Stimulated activated CD4-positive, alpha-beta T cell treated with anti-CD3 and anti-CD28 coated beads, Interleukin-1b, Interleukin-23, amount 100 ng/mL, for 1 hour (primary cell): ENCODE data around the gene ZNF771.
"Not testable (repeated sequence)": the region's sequence is repeated elsewhere in the genome, so short reads cannot be mapped to it uniquely, and the experiment has no call there.

Experiments
- DNase-seq, 2 donors: peaks; one replicate each; pipeline ENCODE4 v3.0.0-alpha.2; 2020; ENCODE audit warnings: low read depth in 2 of 2

ZNF771 gene

DNA sequence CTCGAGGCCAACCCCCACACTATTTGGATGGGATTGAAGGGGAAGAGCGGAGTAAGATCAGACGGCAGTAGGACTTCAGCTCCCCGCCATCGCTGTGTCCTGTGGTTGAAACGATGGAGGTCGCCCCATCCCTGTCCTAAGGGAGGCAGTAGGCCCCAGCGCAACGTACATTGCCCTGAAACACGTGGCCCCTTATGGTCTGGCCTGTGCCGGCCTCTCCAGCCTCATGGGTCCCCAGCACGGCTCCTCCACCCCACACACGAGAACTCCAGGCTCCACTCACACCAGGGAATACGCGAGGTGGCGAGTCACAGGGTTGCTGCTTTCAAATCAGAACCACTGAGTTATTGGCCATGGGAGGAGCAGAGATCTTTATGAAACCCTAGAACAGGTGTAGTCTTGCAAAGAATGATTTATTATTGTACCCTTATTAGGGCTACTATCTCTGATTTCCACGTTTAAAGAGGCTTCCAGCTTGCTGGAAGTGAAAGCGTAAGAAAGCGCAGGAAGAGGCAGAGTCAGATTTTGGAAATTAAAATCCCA lies 23.1 kb downstream of the ZNF771 start:
- DNase-seq = no peak

DNA sequence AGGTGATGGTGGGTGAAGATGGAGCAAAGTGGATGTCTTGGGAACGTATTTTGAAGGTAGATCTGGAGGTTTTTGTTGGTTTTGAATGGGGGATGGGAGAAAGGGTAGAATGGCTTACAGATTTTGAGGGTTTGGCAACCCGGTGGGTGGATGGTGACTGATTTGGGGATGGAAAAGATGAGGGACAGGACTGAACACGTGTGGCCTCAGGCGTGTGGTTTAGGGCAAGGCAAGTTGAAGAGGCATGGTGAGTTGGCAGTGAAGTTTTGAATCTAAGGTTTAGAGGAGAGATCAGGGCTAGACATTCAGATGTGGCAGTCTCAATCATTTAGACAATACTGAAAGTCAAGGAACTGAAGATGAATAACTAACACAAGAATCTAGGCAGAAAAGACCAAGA lies 27.4 kb downstream of the ZNF771 start:
- DNase-seq = no peak

DNA sequence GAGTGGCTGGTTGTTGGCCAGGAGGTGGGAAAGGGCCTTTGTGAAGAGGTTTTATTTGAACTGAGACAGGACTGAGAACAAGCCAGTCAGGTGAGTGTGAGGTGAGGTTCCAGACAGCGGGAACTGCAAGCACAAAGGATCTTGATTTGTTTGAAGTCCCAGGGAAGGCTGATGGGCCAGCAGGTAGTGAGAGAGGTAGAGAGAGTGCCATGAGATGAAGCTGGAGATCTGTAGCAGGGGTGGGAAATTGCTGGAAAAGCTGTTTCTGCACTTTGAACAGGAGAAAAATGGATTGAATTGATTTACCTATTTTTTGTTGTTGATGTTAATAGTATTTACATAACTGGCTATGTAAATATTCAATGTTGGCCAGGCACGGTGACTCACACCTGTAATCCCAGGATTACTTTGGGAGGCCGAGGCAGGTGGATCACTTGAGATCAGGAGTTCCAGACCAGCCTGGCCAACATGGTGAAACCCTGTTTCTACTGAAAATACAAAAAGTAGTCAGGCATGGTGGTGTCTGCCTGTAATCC lies 30.2 kb downstream of the ZNF771 start:
- no peak for DNase-seq

DNA sequence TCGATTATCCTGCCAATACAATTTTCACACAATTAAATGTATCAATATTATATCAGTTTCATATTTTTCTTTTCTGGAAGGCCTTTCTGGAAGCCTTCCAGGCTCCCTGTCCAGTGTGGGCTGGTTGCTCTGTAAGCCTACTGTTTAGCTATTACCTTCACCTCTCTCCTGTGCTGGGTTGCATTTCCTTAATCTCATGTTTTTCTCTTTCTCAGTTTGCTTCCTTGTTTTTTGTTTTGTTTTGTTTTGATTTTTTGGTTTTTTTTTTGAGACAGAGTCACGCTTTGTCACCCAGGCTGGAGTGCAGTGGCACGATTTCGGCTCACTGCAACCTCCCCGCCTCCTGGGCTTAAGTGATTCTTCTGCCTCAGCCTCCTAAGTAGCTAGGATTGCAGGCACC lies 31.4 kb downstream of the ZNF771 start:
- DNase-seq = no peak

DNA sequence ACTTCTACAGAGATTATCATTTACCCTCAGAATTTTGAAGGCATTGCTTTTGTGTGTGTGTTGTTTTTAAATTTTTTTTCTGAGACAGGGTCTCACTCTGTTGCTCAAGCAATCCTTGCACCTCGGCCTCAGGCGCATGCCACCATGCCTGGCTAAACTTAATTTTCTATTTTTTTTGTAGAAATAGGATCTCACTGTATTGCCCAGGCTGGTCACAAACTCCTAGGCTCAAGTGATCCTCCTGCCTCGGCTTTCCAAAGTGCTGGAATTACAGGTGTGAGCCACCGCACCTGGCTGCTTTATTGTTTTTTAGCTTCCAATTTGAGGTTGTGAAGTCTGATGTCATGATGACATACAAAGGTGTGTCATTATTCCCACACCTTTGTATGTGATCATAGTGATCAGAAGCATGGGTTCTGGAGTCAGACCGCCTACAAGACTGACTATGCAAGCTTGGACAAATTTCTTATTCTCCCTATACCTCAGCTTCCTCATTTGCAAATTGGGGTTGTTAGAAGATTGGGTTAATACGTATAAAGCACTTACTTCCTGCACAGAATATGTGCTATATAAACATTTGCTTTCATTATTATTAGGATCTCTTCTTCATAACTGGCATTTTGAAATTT lies 32.4 kb downstream of the ZNF771 start:
- no peak for DNase-seq

DNA sequence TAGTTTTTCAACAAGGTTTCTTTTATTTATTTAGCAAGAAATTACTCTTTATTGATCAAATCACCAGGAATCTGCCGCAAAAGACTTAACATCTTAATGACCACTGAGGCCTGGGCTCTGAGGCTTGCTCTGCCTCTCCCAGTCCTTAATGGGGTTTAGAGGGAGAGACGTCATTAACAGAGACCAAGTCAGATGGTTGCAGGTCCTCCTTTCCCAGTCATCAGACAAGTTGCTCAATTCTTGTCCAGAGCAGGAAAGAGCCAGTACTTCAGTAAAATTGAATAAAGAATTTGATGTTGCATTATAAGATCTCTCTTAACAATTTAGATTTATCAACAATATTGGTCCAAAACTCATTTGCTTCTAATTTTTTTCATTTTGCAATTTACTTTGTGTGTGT lies 36.2 kb downstream of the ZNF771 start:
- no peak for DNase-seq

DNA sequence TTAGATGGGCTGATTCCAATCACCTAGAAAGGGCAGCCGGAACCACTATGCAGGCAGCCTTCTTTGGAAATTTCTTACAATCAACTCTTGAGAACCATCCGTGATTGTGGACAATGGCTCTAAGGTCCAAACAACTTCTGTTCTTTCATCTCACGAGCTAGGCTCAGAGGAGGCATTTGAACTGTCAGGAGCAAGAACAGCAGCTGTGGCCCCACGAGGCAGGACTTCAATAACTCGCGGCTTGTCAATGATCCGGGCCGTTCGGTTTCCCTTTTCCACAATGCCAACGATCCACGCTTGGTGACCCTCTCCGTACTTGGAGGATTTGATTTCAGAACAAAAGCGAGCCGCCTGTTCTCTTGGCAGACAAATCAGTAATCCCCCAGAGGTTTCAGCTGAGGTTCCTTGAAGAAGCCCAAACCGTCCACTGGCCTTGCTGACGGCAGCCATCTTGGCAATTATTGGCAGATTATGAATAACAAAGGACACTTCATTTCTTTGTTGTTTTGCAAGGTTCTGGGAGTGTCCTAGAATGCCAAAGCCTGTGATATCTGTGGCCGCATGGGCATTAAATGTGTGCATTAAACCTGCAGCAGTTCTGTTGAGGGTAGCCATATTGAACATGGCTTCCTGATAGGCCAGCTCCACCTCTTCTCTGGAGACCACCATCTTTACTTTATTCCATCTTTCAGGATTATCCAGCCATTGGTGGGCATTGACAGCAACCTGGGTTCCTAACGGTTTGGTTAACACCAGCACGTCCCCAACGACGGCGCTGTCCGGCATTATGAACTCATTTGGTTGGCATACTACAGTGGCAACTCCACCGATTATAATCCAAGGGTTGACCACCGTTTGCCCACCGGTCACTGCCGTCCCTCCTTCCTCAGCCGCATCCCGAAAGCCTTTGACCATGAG lies 37.1 kb downstream of the ZNF771 start:
- DNase-seq = no peak

DNA sequence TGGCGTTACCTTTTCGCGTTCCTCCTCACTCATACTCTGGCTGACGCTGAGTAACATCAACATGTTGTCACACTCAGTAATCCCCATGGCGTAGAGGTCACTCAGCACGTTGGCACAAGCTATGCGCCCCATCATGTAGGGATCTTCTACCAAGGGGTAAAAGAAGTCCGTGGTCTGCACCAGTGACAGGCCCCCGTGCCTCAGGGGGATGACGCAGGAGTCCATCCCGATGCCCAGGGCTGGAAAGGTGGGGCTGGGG lies 37.7 kb downstream of the ZNF771 start:
- DNase-seq = no peak

DNA sequence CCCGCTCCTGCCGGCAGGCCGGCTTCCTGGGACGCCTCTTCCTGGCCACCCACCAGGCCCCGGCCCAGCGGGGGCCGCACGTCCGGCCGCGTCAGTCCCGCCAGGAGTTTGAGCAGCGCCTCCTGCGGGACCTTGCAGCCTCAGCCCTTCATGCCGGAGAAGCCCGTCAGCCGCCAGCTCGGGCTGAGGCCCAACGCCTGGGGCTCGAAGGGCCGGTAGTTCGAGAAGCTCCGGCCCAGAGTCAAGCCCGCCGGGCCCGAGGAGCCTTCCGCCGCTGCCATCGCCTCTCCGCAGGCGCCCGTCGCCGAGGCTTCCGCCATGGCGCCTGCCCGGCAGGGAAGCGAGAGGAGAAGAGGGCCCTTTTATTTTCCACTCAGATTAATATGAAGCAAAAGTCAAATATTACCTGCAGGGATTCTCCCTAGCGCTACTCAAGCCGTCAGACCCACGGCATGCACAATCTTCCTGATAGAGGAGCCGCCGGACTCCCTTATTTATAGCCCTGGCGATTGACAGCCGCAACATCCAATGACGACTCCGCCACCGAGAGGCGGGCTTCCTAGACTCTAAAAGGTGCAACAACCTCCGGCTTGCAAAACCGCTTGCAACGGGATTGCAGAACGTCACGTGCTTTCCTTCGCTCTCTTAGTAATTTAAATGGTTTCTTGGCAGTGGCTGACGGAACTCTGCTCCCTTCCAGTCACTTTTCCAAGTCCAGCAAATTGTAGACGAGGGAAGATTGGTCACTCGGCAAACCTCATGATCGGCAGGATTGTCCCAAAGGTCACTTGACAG lies 38.2 kb downstream of the ZNF771 start, which contains the start of gene SEPHS2:
TSS of gene SEPHS2 (minus strand) at position 467 of the 795 bp plus-strand sequence. CDS start at position 320, 147 bp downstream.
- peak; percentile 85 to 92 for DNase-seq

DNA sequence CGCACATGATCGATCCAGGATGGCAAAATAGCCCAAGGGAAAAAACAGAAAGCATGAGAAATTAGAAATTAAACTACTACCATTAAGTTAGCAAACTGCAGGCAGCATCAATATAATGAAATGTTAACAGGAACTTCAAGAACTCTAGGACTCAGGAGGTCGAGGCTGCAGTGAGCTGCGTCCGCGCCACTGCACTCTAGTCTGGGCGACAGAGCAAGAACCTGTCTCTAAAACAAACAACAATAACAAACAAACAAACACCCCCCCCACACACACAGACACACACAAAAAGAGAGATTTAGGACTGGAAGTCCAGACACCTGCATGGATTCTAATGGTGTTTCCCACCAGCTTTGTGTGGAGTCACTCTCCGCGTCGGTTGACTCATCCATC lies 38.8 kb downstream of the ZNF771 start:
- DNase-seq = no peak

DNA sequence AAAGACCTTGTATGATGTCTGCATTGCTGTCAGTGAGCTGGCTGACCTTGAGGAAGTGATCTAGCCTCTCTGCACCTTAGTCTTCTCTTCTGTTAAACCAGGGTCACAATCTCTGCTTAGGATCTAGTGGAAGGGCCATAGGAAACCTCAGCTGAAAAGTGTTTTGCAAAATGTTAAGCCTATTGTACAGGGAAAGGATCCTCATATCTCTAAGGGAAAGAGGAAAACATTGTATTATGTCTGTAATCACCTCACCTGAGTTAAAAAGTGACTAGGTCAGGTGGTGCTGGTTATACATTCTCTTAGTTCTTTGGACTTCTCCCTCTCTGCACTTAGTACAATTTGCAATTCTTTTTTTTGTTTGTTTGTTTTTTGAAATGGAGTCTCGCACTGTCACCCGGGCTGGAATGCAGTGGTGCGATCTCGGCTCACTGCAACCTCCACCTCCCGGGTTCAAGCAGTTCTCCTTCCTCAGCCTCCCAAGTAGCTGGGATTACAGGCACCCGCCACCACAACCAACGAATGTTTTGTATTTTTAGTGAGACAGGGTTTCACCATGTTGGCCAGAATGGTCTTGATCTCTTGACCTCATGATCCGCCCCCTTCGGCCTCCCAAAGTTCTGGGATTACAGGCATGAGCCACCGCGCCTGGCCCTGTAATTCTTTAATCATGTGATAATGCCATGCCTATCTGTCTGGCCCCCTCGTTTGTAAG lies 40.3 kb downstream of the ZNF771 start:
- no peak for DNase-seq

DNA sequence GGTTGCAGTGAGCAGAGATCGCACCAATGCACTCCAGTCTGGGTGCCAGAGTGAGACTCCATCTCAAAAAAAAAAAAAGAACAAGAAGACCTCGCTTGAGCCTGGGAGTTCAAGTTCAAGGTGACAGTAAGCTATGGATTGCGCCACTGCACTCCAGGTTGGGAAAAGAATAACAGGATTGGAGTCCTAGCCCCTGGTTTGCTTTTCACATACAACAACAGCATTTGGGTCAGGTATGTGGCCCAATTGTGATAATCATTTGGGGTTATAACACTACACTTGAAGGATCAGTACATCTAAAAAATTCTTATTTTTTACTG lies 41.7 kb downstream of the ZNF771 start:
- no peak for DNase-seq

DNA sequence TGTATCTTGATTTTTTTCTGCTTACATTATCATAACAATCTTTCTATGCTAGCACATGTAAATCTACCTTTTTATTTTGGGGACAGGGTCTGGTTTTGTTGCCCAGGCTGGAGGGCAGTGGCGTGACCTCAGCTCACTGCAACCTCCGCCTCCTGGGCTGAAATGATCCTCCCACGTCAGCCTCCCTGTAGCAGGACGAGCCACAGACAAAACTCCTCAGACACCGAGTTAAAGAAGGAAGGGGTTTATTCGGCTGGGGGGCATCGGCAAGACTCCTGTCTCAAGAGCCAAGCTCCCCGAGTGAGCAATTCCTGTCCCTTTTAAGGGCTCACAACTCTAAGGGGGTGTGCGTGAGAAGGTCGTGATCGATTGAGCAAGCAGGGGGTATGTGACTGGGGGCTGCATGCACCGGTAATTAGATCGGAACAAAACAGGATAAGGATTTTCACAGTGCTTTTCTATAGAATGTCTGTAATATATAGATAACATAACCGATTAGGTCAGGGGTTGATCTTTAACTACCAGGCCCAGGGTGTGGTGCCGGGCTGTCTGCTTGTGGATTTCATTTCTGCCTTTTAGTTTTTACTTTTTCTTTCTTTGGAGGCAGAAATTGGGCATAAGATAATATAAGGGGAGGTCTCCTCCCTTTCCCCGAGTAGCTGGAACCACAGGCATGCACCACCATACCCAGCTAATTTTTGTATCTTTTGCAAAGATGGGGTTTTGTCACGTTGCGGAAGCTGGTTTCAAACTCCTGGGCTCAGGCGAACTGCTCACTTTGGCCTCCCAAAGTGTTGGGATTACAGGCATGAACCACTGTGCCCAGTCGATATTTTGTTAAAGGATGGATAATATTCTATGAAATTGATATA lies 45.5 kb downstream of the ZNF771 start:
- not testable (repeated sequence) for DNase-seq

DNA sequence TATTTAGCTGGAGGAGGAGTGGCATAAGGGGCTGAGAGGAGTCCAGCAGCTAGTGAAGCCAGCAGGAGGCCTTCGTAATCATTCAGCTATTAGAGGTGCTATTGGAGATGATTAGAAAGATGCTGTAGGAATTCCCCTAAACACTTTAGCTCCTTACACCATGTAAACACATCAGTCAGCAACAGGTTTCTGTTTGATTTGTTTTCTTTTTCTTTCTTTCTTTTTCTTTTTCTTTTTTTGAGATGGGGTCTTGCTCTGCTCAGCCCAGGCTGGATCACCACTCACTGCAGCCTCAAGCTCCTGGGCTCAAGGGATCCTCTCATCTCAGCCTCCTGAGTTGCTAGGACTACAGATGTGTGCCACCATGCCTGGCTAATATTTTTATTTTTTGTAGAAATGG lies 48.9 kb downstream of the ZNF771 start:
- no peak for DNase-seq

DNA sequence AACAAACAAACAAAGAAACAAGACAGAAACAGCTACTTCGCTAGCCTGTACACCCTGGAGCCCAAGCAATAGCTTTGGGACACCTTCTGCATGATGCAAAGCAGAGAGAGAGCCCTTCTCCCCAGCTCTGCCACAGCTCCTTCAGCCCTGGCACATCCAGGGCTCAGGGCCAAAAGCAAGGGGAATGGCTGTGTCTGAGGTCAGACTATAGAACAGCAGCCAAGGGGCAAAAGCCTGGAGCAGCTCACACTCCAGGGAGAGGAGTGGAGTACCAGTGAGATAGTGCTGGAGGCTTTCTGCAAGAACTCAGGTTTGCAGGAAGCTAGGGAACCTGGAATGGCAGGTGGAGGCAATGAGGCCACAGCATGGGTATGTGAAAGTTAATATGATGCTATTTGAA lies 49.9 kb downstream of the ZNF771 start:
- no peak for DNase-seq

DNA sequence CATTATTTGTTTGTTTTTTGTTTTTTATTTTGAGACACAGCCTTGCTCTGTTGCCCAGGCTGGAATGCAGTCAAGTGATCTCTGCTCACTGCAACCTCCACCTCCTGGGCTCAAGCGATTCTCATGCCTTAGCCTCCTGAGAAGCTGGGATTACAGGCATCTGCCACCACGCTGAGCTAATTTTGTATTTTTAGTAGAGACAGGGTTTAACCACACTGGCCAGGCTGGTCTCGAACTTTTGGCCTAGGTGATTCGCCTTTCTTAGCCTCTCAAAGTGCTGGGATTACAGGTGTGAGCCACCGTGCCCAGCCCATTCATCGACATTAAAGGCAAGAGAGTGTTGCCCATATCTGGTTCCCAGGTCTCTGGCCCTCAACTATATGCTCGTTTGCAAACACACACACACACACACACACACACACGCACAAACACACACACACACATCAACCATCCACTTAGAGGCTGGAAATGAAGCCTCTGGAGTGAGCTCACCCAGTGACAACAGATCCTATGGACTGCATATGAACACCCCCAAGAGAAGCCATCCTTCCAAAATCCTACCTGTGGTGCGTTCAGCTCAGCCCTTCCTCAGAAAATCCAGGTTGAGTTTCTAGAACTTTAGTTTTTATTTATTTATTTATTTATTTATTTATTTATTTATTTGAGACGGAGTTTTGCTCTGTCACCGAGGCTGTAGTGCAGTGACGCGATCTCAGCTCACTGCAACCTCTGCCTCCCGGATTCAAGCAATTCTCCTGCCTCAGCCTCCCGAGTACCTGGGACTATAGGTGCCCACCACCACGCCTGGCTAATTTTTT lies 50.5 kb downstream of the ZNF771 start:
- no peak for DNase-seq

DNA sequence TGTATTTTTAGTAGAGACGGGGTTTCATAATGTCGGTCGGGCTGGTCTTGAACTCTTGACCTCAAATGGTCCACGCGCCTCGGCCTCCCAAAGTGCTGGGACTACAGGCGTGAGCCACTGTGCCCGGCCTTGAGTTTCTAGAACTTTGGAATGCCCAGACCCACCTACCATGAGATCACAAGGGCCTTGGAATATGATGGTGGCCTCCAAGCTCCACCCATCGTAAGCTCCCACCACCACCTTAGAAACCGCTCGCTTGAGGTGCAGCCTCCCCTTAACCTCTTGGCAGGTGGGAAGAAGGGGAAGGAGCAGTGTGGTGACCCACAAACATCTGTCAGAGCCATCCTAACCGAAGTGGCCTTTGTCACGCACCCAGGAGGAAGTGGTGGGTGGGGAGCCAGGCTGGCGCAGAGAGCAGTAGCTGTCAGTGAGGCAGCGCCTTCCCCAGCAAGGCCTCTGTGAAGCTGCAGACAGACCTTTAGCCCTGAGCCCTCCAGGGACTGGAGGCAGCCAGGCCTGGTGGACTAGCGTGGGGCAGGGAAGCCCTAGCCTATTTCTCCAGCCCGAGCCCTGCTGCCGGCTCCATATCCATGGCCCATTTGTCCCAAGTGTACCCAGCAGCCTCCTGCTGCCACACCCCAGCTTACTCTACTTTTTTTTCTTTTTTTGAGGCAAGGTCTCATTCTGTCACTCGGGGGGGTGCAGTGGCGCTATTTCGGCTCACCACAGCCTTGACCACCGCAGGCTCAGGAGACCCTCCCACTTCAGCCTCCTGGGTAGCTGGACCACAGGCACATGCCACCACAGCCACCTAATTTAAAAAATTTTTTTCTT lies 51.4 kb downstream of the ZNF771 start:
- peak; percentile 49 to 58 for DNase-seq

DNA sequence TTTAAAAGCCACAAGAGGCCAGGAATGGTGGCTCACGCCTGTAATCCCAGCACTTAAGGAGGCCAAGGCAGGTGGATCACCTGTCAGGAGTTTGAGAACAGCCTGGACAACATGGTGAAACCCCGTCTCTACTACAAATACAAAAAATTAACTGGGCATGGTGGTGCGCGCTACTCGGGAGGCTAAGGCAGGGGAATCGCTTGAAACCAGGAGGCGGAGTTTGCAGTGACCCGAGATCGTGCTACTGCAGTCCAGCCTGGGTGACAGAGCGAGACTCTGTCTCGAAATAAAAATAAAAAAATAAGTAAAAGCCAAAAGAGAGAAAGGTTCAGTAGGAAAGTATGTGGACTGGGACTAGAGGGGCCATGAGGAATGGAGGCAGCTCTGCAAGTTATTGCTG lies 52.0 kb downstream of the ZNF771 start:
- DNase-seq = no peak

DNA sequence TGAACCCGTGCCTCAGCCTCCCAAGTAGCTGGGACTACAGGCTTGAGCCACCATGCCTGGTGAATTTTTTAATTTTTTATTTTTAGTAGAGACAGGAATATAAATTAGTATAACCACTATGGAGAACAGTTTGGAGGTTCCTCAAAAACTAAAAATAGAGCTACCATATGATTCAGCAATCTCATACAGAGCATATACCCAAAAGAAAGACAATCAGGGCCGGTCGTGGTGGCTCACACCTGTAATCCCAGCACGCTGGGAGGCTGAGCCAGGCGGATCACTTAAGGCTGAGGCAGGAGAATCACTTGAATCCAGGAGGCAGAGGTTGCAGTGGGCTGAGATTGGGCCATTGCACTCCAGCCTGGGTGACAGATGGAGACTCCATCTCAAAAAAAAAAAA lies 54.0 kb downstream of the ZNF771 start:
- DNase-seq = not testable (repeated sequence)
